Cardiac septum (tissue), 1 donor: ENCODE measurements around the gene NFIA. TPM values are rescaled to one million over a fixed set of nuclear protein-coding genes. Genes with fewer than 3 reads are reported as not detected.

Source experiments
- DNase-seq: peaks from one replicate; pipeline ENCODE4 v3.0.0-alpha.2; 2020; ENCODE audit warnings: low spot score
- intact Hi-C: fragments of 100-400 bp; cut with DNase I; formaldehyde crosslinking; loops from one replicate; pipeline ENCODE4 v1.14.0; 2022
- total RNA-seq: library from RNA; stranded (reverse); fragmentation: NEBNext Ultra II Directional; extraction: Animal tissue kit (Norgen Biotek cat#: 25700); gene quantifications from one replicate; pipeline ENCODE4 v1.2.1, GENCODE V29; 2021
- donor health status: DM: no; HTN: no; CAD: no.

The NFIA gene
- total RNA-seq, 1 donor from 2014 or later, result 78.6 TPM

DNA sequence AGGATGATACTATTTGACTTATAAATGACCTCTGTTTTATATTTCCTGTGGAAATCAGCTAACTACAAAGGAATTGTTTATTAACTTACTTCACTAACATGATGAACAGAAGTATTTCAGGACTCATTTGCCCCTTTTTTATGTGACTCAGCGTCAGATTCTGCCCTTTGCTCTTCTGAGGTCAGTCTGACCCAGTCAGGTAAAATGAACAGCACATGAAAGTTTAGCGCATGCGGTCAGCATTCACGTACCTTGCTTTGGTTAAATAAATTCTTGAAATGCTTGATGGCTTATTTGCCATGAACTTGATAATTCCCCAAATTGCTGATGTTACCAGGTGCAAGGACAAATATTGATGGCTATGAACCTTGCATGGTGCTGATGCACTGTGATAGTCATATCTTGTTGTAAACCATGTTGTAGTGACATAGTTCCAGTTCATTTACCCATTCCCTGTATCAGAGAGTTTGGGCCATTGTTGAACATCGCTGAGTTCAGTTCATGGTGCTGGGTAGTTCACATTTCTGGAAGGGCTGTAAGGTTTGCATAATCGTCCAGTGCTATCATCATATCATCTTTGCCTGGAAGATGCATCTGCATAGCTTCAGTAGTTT lies 133.4 kb downstream of the NFIA start:
- no peak for DNase-seq
- intact Hi-C loops, result no loop called here

DNA sequence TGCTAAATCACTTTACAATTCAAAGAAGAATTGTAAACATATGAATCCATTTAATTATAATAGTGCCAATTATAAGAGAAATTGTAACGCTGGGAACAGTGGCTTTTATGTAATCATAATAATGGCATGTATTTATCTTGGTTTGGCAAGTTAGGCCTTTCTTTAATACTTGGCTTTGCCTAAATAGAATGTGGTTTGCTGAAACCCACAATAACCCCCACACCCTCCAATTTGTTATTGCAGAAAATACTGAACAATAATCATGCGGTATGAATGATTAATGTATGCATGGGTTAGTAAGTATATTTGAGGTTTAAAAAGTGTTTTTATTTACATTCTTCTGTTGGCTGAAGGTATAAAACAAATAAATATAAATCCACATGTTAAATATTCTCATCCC lies 138.2 kb downstream of the NFIA start:
- intact Hi-C loops, result no loop called here
- DNase-seq, result no peak

DNA sequence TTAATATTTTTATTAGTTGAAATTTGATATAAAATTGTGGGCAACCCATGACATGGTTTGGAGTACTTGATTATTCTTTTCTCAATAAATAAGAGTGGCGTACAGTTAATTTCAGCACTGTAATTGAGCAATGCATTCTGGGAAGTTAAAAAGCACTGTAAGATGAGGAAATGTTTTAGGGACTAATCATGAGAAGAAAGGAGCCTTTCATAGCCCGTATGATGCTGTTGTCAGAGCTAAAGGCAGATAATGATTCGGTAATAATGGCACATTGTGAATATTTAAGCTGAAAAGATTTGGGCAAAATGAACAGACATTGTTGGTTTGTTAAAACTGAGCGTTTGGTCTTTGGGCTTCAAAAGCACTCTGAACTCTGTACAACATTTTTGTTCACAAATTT lies 139.3 kb downstream of the NFIA start:
- intact Hi-C loops, result no loop called here

DNA sequence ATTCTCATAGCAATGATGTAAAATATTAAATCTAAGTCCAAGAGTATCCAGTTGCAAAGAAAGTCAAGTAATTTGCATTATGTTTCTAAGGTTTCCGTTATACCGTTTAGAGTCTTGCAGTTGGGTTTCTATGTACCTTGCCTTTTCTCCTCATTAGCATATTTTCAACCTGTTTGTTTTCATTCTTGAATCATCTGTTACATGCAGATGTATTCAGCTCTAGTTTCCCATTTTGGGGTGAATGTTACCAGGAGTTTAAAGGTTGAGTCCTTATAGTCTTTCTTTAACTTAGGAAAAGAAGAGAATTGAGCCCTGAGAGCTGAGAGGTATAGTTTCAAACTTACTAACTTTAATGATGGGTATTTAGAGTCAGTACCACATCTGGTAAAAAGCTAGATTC lies 139.9 kb downstream of the NFIA start:
- no peak for DNase-seq
- intact Hi-C loops, result no loop called here

More for the DNA sequence above, 139.3 kb downstream of the NFIA start:
- DNase-seq, result no peak

DNA sequence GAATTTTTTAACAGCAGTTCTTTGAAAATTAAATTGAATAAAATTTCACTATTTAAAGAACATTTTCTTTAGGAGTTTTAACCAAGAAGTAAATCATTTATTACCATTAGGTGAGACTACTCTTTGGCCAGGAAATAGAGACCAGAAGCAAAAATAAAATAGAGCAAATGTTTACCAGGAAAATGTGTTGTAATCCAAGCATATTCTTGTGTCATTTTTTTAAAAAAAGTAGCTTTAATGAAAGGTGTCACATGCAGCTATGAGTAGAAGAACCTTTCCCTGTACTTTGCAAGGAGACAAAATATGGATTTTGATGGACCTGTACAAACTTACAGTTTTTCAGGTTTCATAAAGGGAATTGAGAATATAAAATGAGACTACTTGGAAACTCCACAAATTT lies 140.8 kb downstream of the NFIA start:
- intact Hi-C loops, result no loop called here
- DNase-seq, result no peak

DNA sequence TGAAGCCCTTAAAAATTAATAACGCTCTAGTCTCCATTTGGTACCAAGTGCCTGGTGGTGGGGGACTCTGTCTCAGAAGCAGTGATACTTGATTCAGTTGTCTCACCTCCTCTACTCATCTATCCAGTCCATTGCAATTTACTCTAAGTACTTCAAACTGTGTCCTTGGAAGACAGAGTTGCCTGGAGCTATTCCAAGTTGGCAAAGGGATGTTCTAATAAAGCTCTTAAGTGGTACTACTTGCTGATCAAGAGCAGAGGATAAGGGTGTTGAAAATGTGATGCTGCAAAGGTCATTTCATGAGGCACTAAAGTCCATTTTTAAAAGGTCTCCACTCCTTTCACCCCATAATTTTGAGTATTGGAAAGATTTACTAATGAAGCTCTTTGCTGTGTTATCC lies 142.2 kb downstream of the NFIA start:
- intact Hi-C loops, result no loop called here
- no peak for DNase-seq

DNA sequence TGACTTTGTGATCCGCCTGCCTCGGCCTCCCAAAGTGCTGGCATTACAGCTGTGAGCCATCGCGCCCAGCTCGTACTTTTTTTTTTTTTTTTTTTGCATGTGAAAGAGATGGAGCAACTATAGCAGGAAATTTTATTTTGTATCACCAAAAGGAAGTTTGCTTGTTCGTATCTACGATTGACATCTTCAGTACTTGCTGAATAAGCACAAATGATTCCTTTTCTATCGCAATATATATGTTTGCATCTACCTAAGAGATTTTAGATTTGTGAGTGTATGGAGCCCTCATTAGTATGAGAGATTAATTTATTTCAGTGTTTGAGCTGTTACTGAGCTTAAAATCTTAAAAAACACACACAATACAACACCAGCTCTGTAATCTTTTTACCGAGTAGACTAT lies 143.1 kb downstream of the NFIA start:
- intact Hi-C loops, result no loop called here
- no peak for DNase-seq

DNA sequence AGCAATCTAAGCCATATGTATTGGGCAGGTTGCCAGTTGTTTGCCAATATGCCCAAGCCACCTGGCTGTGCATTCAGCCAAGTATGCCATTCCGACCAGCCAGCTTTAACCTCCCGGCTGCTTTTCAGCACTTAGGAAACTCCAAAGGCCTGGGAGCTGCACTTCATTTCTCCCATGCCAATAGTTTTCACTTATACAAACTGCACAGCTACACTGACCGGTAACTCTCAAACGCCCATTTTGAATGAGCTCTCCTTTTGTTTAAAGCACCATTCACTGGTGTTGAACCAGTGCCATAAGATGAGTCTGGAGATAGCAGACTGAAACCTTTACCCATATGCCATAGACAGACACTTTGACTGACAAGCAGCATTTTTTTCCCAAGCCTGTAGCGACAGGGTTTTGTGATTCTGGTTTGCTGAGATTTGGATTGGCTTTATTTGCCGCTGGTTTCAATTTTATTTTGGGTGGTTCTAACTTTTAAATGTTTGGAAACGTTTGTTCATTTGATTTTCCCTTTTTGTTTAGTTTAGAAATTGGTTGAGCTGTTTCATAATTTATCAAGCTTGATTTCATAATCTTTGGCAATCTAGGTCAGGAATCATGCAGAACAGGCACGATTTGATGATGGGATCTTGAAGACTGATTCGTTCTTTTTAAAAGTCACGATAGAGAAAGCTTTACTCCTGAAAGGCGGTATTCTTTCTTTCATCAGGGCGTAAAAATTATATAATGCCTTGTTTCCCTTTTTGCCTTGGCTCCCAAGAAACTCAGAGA lies 144.6 kb downstream of the NFIA start:
- DNase-seq, result no peak
- intact Hi-C loops, result no loop called here

DNA sequence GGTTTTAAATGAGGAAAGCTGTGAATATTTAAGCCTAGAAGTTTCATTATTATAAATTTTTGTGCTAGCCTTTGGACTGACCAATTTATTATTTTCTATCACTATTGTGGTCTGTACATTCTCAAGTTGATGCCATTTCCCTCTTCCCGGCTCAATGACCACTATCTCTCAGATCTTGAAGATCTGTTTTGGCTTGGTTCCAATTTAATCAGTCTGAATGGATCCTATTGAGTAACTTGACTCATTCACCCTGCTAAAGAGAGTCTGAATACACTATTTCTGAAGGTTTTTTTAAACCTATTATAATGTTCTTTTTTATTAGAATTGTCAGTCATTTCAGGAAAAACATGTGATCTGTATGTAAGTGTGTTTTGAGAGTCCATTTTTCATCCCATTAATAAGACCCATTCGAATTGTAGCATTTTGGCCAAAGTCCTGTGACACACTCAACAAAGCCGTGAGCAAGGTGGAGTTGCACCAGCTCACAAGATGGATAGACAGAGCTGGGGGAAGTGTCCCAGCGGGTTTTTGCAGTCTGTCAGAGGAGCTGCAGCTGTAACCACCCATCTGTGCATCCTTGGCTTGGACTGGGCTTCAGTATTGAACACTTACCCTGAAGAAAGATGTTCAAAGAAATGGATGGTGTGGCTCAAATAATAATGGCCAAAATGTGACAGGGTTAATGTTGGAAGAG lies 145.6 kb downstream of the NFIA start:
- DNase-seq, result no peak
- intact Hi-C loops, result no loop called here

DNA sequence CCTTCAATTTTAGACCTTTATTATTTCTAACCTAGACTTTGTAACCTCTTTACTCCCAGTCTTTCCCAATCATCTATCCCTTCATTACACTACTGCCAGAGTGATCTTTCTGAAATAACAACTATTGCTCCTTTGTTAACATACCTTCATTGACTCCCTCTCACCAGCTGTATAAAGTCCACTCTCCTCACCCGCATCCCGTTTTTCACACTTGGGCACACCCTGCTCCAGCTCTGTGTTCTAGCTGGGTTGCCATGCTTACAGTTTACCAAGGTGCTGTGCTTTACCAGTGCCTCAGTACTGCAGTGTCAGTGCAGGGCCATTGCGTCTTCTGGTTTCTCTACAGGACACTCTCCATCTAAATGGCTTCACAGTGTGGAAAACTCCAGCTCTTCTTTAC lies 148.2 kb downstream of the NFIA start:
- DNase-seq, result no peak
- intact Hi-C loops, result no loop called here

DNA sequence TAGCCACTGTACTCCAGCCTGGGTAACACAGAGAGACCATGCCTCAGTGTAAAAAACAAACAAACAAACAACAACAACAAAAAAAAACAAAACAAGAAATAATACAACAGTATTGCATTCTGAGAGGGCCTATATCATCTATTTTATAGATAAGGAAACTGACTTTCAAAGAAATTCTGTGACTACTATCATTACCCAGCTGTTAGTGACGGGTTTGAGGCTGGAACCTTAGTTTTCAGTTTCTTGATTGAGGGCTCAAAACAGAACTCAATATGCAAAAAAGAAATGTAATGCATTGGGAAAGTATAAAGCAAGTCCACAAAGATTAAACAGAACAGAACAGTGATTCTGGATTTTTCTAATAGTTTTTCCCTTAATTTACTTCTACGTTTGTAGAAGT lies 149.4 kb downstream of the NFIA start:
- intact Hi-C loops, result no loop called here

DNA sequence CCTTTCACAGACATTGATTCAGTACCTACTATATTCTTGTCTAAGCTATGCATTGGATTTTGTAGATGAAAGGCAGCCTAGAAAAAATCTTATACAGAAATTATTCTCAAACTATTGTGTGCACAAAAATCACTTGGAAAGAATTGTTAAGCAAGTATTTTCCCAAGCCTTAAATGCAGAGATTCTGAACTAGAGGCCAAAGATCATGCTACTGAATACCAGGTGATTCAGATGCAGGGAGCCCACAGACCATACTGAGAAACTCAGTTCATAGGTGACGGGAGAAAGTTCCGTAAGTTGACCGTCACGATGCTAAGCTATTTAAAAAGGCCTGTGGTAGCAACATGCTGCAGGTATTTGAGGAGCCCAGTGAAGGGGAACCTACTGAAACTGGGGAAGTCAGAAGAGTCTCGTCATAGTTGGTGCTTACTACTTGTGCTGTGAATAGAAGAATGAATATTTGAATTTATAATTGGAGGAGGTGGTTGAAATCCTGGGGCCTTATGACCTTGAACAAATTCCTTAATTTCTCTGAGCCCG lies 150.8 kb downstream of the NFIA start:
- intact Hi-C loops, result no loop called here
- DNase-seq, result no peak

More for the DNA sequence above, 149.4 kb downstream of the NFIA start:
- DNase-seq, result no peak

DNA sequence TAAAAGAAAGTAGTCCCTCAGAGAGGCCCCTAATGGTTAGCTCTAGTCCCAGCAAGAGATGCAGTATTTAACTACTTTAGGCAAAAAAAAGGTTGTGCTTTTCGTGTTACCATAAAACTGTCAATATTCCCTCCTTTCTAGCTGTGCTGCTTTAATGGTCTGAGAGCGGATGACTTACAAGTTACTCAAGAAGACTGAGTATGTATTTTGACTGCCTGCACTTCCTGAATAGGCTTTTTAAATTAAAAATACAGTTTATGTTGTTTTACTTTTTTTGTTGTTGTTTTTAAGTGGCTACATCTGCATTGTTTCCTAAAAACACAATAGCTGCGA lies 152.2 kb downstream of the NFIA start:
- no peak for DNase-seq
- intact Hi-C loops, result no loop called here

DNA sequence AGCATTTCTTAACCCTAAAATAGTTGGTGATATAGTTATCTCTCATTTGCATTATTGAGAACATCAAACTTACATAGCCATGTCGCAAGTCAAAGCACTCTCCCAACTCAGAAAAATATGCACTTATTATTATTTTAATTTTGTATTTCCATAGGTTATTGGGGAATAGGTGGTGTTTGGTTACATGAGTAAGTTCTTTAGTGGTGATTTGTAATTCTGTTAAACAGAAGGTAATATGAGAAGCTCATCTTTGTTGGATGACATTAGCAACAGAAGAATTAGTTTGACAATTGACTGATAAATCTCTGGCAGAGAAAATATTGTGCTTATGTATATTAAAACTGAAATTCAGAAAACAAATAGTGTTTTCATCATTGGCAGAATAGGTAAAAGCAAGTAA lies 154.8 kb downstream of the NFIA start:
- intact Hi-C loops, result no loop called here
- DNase-seq, result no peak

DNA sequence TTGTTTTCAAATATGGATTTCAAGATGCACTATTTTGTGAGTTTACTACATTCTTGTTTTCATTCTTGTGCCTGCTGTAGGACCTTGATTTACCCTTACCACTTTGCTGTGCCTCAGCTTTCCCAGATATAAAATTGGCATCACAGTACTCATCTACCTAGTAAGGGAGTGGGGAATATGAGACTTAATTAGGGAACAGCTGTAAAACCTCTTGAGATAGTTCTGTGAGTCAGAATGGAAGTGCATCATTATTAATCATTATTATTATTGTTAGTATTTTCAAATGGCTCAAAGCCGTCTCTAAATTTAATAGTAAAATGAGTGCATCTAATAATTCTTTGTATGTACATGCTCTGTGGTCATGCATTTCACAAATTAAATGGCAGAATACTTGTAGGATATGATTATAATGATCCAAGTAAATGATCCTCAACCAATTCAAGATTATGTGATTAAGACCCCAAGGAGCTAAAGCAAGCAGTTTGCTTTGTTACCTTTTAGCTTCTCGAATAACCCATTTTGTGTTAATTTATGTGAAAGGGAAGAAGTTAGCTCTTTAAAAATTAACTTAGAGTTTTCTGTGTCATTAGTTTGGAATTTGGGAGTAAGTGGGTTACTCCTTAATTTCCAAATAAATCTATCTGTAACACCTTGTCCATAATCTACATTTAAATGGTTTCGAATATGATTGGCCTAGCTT lies 155.4 kb downstream of the NFIA start:
- intact Hi-C loops, result no loop called here
- no peak for DNase-seq

DNA sequence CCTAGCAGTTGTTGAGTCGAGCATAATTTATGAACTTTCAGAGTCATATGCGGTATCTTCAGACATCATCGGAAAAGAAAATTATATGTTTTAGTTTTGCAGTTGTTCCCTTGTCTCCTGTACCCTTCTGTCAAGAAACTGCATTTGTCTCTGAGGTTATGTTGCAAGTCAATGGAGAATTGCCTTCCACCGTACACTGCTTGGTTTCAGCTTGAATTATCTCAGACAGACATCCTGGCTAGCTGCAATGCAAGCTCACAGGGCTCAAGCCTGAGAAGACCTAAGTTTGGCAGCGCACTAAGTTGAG lies 156.0 kb downstream of the NFIA start:
- DNase-seq, result no peak
- intact Hi-C loops, result no loop called here

DNA sequence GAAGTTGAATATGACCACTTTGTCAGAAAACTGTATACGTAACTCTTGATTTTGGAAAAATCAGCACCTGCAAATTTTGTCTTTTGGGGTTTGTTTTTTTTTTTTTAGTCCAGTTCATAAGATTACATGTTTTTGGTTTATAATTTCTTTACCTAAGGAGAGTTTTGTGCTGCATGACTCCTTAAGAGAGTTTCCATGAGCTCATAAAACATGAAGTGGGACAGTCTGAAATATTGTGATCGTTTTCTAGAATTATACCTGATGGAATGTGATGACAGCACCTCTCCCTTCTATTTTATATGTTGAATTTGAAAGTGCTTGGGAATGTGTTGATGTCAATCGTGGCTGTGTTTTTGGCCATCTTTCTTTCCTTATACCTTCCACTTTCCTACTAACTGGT lies 158.5 kb downstream of the NFIA start:
- intact Hi-C loops, result loop anchor here (5.0 kb wide), 3 partner anchors 59 to 189 kb away; partner anchors contain the start of gene NFIA

DNA sequence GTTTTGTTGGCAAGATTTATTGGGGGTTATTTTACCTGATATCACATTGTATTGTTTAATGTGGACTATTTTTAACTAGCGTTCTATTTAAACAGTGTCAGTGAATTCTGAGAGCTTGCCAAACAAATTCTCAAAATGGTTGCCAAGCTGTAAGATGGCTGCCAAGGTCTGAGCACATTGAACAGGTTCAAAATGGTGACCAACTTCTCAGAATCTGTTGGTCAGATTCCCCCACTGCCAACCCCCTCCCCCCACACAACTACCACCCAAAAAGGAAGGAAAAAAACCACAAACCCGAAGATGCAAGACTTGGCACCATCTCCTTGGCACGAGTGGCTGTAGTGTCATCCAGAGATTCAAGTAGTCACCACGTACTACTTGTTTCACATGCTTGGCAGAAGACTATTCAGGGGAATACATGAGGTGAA lies 159.1 kb downstream of the NFIA start:
- intact Hi-C loops, result loop anchor here (5.0 kb wide), 3 partner anchors 59 to 189 kb away; partner anchors contain the start of gene NFIA

More for the DNA sequence above, 158.5 kb downstream of the NFIA start:
- DNase-seq, result no peak

DNA sequence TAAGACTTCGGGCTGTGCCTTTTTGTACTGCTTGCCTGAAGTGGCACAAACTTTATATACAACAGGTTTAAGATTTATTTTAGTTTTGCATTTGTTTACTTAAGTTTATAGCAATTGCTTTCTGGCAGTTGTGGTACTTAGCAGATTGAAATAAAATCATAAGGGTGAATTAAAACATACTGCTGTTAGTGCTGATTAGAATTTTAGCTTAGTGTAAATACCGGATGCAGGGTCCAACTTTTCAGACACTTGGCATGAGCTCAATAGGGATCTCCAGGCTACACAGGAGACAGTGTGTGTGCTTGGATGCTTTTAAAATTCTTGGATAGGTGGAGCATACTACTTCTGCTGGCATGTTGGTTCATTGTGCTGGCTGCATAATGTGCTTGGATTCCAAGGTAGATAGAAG lies 159.6 kb downstream of the NFIA start:
- DNase-seq, result no peak
- intact Hi-C loops, result loop anchor here (5.0 kb wide), 3 partner anchors 60 to 190 kb away; partner anchors contain the start of gene NFIA

More for the DNA sequence above, 159.1 kb downstream of the NFIA start:
- no peak for DNase-seq

DNA sequence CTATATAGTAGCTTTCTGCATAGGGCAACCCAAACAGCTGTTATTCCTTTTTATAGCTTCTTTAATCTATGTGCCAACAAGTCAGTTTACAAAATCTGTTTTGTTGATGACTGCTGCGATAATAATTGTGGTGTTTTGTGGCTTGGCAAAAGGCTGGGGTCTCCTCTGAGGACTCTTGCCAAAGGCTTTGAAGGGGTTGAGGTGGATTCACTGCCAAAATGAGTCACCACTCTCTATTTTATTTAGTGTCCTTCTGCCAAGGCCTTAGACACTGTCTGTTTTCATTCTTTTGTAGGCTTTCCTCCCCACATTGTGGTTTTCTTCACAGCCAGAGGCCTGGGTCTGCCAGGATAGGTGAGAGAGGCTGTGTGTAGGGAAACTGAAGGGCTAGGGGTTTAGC lies 161.8 kb downstream of the NFIA start:
- intact Hi-C loops, result loop anchor here (5.0 kb wide), 3 partner anchors 62 to 192 kb away; partner anchors contain the start of gene NFIA
- DNase-seq, result no peak
